Pons (tissue), 1 donor: ENCODE results near the gene TSC2.

Experiments used
- DNase-seq: peaks from one replicate; pipeline ENCODE4 v3.0.0-alpha.2; 2016; ENCODE audit warnings: low spot score

TSC2 gene

DNA sequence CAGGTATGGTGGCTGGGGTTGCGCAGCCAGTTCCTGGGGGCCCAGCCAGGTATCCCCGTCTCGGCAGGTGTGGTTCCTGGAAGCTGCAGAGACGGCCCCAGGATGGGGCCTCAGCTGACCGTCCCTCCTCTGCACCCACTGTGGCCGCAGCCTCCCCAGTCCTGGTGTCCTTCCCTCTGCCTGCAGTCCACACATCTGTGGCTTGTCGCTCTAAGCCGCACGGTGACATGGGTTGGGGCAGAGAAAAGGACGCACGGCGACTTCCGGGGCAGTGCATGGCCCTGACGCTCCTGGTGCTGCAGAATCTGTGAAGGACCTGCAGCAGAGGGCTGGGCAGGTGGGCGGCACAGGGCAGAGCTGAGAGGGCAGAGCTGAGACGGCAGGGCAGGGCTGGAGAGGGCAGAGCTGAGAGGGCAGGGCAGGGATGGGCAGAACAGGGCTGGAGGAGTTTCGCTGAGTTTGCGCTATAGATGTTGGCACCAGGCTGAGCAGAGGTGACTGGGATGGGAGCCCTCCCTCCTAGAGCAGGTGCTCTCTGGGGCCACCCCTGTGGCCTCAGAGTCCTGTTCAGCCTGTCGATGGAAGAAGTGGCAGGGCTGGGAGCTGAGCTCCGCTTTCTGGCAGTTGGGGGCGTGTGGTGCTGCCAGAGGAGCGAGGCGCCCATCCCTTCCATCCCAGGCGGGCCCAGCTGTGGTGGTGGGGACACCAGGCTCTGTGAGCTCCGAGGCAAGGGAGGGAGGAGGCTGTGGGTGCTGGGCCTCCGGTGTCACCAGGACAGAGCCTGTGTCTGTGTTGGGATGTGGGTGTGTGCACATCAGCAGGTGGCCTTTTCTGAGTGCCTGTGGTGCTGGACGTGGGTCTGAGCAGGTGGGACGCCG lies 23.0 kb downstream of the TSC2 start:
- DNase-seq = no peak

DNA sequence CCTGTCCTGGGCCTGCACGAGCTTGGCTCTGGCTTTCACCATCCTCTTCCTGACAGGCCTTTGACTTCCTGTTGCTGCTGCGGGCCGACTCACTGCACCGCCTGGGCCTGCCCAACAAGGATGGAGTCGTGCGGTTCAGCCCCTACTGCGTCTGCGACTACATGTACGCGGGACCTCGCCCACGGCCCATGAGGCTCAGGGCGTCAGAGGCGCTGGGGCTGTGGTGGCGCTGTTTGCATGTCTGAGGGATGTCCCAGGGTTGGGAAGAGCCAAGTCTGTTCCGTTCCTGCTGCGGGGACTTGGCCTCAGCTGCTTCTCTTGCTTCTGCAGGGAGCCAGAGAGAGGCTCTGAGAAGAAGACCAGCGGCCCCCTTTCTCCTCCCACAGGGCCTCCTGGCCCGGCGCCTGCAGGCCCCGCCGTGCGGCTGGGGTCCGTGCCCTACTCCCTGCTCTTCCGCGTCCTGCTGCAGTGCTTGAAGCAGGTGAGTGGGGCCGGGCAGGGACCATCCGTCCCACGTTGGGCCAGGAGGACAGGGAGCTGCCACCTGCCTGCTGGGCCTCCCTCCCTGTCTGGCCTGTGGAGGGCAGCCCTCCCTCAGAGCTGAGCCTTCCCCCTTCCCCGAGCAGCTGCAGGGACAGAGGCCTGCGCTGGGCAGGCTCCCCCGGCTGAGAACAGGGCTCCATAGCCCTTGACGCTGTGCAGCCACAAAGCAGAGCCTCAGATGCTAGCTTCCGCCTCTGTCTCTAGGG lies 23.8 kb downstream of the TSC2 start:
- no peak for DNase-seq

- no peak for DNase-seq
These were observed 25.1 kb downstream of the TSC2 start for GRCh38 chr16:2072926-2073325.

DNA sequence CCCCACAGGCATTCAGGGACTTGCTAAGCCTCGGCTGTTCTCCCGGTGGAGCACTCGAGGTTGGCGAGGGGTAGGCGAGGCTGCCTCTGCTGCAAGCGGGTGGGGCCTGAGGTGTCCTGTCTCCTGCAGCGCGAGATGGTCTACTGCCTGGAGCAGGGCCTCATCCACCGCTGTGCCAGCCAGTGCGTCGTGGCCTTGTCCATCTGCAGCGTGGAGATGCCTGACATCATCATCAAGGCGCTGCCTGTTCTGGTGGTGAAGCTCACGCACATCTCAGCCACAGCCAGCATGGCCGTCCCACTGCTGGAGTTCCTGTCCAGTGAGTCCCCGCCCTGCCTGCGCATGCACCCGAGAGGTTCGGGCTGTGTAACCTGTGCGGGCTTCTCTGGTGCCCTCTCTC lies 26.3 kb downstream of the TSC2 start:
- no peak for DNase-seq

GRCh38 chr16:2075631-2076030 lies 27.8 kb downstream of the TSC2 start:
- DNase-seq = no peak

DNA sequence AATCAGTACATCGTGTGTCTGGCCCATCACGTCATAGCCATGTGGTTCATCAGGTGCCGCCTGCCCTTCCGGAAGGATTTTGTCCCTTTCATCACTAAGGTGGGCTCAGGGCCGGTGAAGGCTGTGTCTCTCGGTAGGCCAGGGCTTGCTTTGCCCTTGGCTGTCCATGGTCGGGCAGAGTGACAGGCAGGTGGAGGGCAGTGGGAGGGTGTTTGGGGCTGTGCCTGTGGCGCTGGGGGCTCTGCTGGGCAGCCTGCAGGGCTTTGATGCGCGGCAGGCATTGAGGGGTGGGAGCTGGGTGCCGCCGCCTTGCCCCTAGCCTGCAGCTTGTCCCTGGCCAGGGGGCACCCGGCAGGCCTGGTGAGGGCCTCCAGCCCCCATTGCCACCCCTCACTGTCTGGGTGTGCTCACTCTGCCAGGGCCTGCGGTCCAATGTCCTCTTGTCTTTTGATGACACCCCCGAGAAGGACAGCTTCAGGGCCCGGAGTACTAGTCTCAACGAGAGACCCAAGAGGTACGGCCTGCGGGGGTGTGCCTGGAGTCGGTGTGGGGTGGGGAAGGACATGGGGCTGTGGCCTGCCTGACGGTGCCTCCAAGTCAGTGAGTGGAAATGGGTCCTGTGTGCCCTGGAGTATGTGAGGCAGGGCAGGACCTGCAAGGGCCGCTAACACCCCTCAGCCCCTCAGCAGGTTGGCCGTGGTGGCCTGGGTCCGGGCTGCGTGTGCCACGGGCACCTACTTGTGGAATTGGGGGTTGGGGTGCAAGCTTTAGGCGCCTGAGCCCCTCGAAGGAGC lies 28.5 kb downstream of the TSC2 start:
- DNase-seq = no peak

DNA sequence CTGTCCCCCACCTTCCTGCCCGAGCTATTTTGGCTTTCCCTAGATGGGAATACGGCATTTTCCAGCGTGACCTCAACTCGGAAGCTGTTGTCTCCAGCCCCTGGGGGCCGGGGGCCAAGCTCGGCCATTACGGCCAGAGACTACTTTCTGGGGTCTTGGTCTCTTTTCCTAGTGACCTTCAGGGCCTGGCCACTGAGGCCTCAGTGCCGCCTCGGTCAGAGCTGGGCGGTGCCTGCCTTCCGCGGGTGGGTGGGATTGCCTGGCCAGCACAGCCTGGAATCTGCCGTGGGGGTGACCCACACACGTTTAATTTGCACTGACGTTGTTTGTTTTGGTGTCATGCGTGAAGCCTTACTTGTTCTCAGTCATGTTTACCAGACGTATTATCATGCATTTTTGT lies 29.2 kb downstream of the TSC2 start:
- no peak for DNase-seq

- DNase-seq = no peak
These were observed 29.9 kb downstream of the TSC2 start for GRCh38 chr16:2077696-2078095.

- DNase-seq = no peak
These were observed 30.3 kb downstream of the TSC2 start for GRCh38 chr16:2078096-2078495.

- no peak for DNase-seq
These were observed 30.9 kb downstream of the TSC2 start for GRCh38 chr16:2078691-2079090.

DNA sequence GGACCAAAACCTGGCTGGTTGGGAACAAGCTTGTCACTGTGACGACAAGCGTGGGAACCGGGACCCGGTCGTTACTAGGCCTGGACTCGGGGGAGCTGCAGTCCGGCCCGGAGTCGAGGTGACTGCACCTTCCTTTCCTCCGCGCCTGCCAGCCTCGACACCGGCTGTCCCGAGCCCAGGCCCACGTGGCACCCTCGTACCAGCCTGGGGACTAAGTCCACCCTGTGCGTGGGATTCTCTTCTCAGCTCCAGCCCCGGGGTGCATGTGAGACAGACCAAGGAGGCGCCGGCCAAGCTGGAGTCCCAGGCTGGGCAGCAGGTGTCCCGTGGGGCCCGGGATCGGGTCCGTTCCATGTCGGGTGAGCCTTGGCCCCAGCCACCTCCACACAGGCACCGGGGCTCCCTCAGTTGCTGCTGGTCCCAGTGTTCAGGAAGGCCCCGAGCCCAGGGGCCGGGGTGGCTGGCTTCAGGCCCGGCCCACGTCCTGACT lies 31.6 kb downstream of the TSC2 start:
- no peak for DNase-seq

DNA sequence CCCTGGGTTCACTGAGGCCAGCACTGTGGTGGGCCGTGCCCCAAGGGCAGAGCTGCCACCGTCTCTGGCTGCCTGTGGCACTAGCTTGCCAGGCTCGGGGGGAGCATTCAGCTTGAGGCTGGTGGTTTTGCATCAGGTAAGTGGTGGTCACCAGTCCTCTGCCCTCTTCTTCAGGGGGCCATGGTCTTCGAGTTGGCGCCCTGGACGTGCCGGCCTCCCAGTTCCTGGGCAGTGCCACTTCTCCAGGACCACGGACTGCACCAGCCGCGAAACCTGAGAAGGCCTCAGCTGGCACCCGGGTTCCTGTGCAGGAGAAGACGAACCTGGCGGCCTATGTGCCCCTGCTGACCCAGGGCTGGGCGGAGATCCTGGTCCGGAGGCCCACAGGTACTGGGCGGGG lies 32.2 kb downstream of the TSC2 start:
- DNase-seq = no peak

DNA sequence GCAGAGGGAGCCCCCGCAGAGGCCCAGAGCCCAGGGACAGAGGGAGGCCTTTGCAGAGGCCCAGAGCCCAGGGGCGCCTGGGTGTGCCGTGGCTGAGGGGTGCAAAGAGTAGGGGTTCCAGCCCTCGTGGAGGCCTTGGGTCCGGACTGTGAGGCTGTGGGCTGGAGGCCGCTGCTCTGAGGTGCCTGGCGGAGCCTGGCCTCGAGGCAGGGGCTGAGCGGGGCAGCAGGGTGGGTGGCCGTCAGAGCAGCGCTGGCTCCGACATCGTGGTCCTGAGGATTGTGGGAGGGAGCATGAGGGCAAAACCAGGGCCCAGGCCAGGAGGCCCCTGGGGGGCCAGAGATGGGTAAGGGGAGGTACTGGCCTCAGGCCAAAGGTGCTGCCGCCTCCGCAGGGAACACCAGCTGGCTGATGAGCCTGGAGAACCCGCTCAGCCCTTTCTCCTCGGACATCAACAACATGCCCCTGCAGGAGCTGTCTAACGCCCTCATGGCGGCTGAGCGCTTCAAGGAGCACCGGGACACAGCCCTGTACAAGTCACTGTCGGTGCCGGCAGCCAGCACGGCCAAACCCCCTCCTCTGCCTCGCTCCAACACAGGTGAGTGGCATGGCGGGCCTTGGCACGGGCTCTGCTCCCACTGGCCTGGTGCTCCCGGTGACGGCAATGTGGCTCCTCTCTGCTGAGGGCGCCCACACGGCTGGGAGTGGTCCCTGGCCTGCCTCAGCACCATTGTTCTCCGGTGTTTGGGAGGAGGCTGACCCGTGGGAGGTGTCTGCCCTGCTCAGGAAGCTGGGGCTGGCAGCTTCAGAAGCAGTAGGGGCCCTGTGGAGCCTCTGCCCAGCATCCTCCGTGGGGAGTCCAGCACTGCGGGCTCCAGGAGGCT lies 33.7 kb downstream of the TSC2 start:
- no peak for DNase-seq

- no peak for DNase-seq
These were observed 34.6 kb downstream of the TSC2 start for GRCh38 chr16:2082171-2082982.

DNA sequence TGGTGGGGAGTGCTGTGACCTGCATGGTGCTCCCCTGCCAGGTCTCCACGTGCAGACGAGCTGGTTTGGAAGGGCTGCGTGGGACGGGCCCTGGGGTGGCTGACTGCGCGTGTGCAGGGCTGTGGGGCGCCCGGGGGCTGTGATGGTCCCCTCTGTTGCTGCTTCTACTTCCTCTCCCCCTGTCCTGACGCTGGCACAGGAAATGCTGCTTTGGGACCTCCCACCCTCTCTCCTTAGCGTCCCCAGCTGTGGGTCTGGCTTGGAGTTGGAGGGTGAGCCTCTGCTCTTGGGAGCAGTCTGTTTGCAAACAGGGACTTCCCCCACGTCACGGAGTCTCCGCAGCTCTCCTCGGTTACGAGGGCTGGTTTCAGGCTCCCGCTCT lies 35.2 kb downstream of the TSC2 start:
- no peak for DNase-seq

DNA sequence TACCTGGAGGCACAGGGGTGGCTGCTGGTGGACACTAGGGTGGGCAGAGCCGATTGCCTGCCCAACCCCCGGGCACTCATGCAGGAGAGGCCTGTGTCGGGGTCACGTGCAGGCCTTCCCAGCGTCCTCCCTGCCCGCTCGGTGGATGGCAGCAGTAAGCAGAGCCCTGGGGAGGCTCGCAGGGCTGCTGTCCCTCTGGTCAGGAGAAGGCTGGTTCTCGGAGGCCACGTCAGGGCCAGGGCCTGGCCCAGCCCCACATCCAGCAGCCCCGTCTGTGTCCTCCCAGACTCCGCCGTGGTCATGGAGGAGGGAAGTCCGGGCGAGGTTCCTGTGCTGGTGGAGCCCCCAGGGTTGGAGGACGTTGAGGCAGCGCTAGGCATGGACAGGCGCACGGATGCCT lies 35.6 kb downstream of the TSC2 start:
- no peak for DNase-seq

DNA sequence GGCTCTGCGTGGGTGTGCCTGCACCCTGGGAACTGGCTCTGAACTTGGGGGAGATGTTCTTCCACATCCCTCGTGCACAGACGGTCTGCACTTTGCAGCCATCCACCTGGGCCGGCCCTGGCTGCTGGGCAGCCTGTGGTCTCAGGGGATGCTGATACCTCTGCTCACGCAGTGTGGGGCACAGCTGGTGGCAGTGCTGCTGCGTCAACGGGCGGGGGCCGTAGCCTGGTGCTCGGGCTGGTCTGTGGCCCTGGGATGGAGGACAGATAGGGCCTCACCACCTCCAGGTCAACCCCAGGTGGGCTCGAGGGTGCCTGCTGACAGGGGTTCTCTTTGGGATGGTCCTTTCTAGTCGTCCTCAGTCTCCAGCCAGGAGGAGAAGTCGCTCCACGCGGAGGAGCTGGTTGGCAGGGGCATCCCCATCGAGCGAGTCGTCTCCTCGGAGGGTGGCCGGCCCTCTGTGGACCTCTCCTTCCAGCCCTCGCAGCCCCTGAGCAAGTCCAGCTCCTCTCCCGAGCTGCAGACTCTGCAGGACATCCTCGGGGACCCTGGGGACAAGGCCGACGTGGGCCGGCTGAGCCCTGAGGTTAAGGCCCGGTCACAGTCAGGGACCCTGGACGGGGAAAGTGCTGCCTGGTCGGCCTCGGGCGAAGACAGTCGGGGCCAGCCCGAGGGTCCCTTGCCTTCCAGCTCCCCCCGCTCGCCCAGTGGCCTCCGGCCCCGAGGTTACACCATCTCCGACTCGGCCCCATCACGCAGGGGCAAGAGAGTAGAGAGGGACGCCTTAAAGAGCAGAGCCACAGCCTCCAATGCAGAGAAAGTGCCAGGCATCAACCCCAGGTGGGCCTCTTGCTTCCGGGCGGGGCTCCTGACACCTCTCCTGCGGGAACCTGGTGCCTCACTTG lies 36.3 kb downstream of the TSC2 start:
- no peak for DNase-seq

DNA sequence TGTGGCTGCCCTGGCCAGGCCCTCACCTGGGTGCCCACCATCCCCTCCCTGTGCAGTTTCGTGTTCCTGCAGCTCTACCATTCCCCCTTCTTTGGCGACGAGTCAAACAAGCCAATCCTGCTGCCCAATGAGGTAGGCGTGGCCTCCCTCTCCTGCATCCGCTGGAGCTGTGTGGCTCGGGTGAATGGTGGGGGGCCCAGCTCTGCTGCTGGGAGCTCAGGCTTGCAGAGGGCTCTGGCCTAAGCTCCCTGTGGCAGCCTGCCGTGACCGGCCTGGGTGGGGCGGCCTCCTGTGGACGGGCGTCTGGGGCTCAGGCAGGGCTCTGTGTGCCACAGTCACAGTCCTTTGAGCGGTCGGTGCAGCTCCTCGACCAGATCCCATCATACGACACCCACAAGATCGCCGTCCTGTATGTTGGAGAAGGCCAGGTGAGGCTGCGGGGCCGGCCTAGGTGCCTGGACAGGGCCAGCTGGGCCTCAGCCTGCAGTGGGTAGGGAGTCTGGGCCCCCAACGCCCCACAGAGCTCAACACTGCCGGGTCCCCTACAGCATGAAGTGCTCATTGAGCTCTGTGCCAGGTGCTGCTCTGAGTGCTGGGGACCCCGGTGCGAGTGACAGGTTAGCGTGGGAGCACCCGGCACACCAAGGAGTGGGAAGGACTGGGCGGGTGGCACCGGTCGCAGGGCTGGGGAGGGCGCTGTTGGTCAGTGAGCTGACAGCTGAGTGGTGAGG lies 37.3 kb downstream of the TSC2 start:
- DNase-seq = no peak

GRCh38 chr16:2085669-2086068 lies 37.9 kb downstream of the TSC2 start:
- no peak for DNase-seq
